Brain microvascular endothelial cell (primary cell): ENCODE results near the gene STK4.
"Not testable (repeated sequence)": the region's sequence is repeated elsewhere in the genome, so short reads cannot be mapped to it uniquely, and the experiment has no call there.

Experiments used
- DNase-seq: peaks from one replicate; pipeline ENCODE4 v3.0.0-alpha.2; 2020
- H3K27ac ChIP-seq: fragments of 250-450 bp; sonication (Bioruptor Pico); 2 replicates; pipeline ENCODE4 v1.5.1; 2020; ENCODE audit warnings: mild to moderate bottlenecking, moderate library complexity
- H3K27me3 ChIP-seq: fragments of 250-450 bp; sonication (Bioruptor Pico); replicated peaks from 2 replicates; pipeline ENCODE4 v1.5.1; 2020; ENCODE audit warnings: mild to moderate bottlenecking
- H3K36me3 ChIP-seq: fragments of 250-450 bp; sonication (Bioruptor Pico); replicated peaks from 2 replicates; pipeline ENCODE4 v1.5.1; 2020; ENCODE audit warnings: mild to moderate bottlenecking
- H3K4me3 ChIP-seq: 2 replicates; pipeline ENCODE4 v1.5.1; 2011; ENCODE audit warnings: low read depth, mild to moderate bottlenecking, control low read depth, low read length, moderate library complexity
- CTCF ChIP-seq: IDR thresholded peaks from 2 replicates; pipeline ENCODE4 v1.5.1; 2011; ENCODE audit warnings: low read depth, mild to moderate bottlenecking, moderate library complexity, low read length, control low read depth, inconsistent platforms; ENCODE audit errors: missing control alignments
- in situ Hi-C: cut with HindIII; loops from 2 replicates; pipeline ENCODE4 v1.10.0; 2017; ENCODE audit warnings: low sequenced_read_pairs, low pct_ligation_motif_present

The STK4 gene

GRCh38 chr20:45010399-45010828 lies 44.1 kb downstream of the STK4 start:
- Histone ChIP-seq H3K27me3 (no peaks in the 10 kb centered on the region), H3K36me3 (peaks cover 7% of the 10 kb centered on the region), H3K4me3 (no peak overlapping the region), H3K27ac (peak overlapping the region; percentile 87)
- DNase-seq = peak; percentile 82
- no peak for TF ChIP-seq CTCF
- in situ Hi-C loops = no loop called here

- peak overlapping the region; percentile 87 for H3K27ac ChIP-seq
- H3K4me3 ChIP-seq = no peak overlapping the region
- TF ChIP-seq CTCF = peak; percentile 80
- in situ Hi-C loops = no loop called here
- H3K36me3 ChIP-seq = peaks cover 7% of the 10 kb centered on the region
- H3K27me3 ChIP-seq = no peaks in the 10 kb centered on the region
- peak; percentile 80 for DNase-seq
Measured at GRCh38 chr20:45011108-45011526, 44.8 kb downstream of the STK4 start.

- Histone ChIP-seq H3K36me3 (peaks cover 1% of the 10 kb centered on the region), H3K27ac (no peak overlapping the region), H3K4me3 (no peak overlapping the region), H3K27me3 (no peaks in the 10 kb centered on the region)
- in situ Hi-C loops = no loop called here
- no peak for DNase-seq
- TF ChIP-seq CTCF = no peak
Measured at GRCh38 chr20:45012682-45013302, 46.5 kb downstream of the STK4 start.

GRCh38 chr20:45014131-45014530 lies 47.8 kb downstream of the STK4 start:
- H3K27me3 ChIP-seq, H3K36me3 ChIP-seq, in situ Hi-C loops, H3K4me3 ChIP-seq, DNase-seq: not testable (repeated sequence)
- peak overlapping the region; percentile 70 for H3K27ac ChIP-seq

DNA sequence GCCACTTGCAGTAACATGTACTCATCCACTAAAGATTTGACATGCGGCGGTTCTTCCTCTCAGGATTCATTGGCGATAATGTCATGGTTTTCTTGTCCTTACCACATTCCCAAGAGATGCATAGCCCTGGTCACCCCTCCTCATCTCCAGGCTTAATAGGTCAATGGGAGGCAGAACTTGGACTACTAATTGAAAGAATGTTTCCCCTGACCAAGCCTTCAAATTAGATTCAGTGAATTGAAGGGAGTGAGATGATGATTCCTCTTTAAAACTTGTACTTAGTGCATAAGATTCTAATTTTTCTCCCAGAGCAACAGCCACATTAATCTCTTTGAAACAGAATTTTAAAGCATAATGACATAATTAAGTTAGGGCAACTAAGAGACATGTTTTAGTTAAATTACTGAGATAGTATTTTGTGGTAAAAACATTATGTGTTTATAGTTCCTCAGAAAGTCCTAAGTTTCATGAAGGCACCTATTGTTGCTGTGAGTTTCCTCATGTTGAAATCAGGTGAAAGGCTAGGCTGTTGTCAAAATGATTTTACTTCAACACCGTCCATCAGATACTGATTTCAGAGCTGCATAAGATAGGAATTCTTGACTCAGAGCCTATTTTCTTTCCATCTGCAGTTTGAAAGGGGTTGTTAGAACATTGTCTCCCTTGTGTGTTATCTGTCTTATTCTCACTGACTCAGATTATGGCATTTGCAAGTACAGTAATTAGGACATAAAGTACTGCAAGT lies 48.5 kb downstream of the STK4 start:
- Histone ChIP-seq H3K27me3 (no peaks in the 10 kb centered on the region), H3K4me3 (no peak overlapping the region), H3K36me3 (no peaks in the 10 kb centered on the region), H3K27ac (peak overlapping the region; percentile 70)
- no peak for TF ChIP-seq CTCF
- in situ Hi-C loops = no loop called here
- DNase-seq = peak; percentile 59

DNA sequence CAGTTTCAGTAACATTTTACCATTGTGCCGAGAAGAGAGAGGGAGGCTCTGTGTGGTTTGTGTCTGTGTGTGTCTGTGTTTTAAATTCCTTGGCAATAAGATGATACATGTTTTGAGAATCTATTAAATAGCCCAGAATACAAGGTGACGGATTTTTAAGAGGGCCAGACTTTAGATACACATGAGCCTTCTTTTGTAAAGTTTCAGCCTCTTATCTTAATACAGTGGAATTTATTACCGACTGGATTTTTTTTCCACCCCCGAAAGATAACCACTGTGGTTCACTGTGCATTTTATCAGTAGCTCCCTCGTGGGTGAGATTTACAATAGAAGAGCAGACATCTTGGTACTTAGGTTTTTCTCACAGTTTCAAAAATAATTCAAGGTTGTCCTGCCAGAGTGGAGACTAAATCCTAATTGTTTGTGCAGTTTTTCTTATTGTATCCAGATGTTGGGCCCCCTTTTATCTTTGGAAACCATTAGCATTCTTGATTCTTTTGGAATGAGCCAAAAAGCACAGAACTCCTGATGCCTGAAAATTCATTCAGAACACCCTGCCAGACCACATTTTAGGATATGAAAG lies 49.9 kb downstream of the STK4 start:
- Histone ChIP-seq H3K27ac (peak overlapping the region; percentile 70), H3K4me3 (no peak overlapping the region), H3K27me3 (no peaks in the 10 kb centered on the region), H3K36me3 (no peaks in the 10 kb centered on the region)
- peak; percentile 49 for DNase-seq
- TF ChIP-seq CTCF = no peak
- in situ Hi-C loops = no loop called here
